ENCODE measurements around the gene MYO10.

MYO10 gene

GRCh38 chr5:16909464-16909863, 26.6 kb downstream of the MYO10 start:
- TF ChIP-seq CTCF (IDR thresholded peaks at IDR 0.05; ENCODE audit: low read depth, low read length), result no peak
- peak; percentile 32 to 36 for DNase-seq (ENCODE audit: low read depth in 2 of 2)
- no peak overlapping the region for H3K4me3 ChIP-seq (replicated peaks in 1 of 2; ENCODE audit: low read depth in 2 of 2, low read length in 2 of 2)

GRCh38 chr5:16907270-16907669, 28.8 kb downstream of the MYO10 start:
- no peak for DNase-seq (ENCODE audit: low read depth in 2 of 2)

GRCh38 chr5:16906255-16906654, 29.8 kb downstream of the MYO10 start:
- TF ChIP-seq CTCF (IDR thresholded peaks at IDR 0.05; ENCODE audit: low read depth, low read length), result no peak
- DNase-seq (ENCODE audit: low read depth in 2 of 2), result no peak
- H3K4me3 ChIP-seq (replicated peaks in 1 of 2; ENCODE audit: low read depth in 2 of 2, low read length in 2 of 2), result no peak overlapping the region

More at GRCh38 chr5:16907270-16907669, 28.8 kb downstream of the MYO10 start:
- no peak overlapping the region for H3K4me3 ChIP-seq (replicated peaks in 1 of 2; ENCODE audit: low read depth in 2 of 2, low read length in 2 of 2)
- no peak for TF ChIP-seq CTCF (IDR thresholded peaks at IDR 0.05; ENCODE audit: low read depth, low read length)

- TF ChIP-seq CTCF (IDR thresholded peaks at IDR 0.05; ENCODE audit: low read depth, low read length), result no peak
- DNase-seq (ENCODE audit: low read depth in 2 of 2), result no peak
- no peak overlapping the region for H3K4me3 ChIP-seq (replicated peaks in 1 of 2; ENCODE audit: low read depth in 2 of 2, low read length in 2 of 2)
These were observed 32.4 kb downstream of the MYO10 start for GRCh38 chr5:16903480-16904300.

- no peak overlapping the region for H3K4me3 ChIP-seq (replicated peaks in 1 of 2; ENCODE audit: low read depth in 2 of 2, low read length in 2 of 2)
- DNase-seq (ENCODE audit: low read depth in 2 of 2), result no peak
- TF ChIP-seq CTCF (IDR thresholded peaks at IDR 0.05; ENCODE audit: low read depth, low read length), result no peak
These were observed 33.2 kb downstream of the MYO10 start for GRCh38 chr5:16902846-16903245.

- H3K4me3 ChIP-seq (replicated peaks in 1 of 2; ENCODE audit: low read depth in 2 of 2, low read length in 2 of 2), result no peak overlapping the region
- no peak for TF ChIP-seq CTCF (IDR thresholded peaks at IDR 0.05; ENCODE audit: low read depth, low read length)
These were observed 35.0 kb downstream of the MYO10 start for GRCh38 chr5:16901021-16901644.

More at GRCh38 chr5:16901021-16901644, 35.0 kb downstream of the MYO10 start:
- DNase-seq (ENCODE audit: low read depth in 2 of 2), result no peak

Data from cardiac fibroblast (primary cell).